Upper lobe of right lung (tissue), 1 donor: ENCODE measurements around the gene UBQLN1. TPM values are rescaled to one million over a fixed set of nuclear protein-coding genes. Genes with fewer than 3 reads are reported as not detected.
"Not testable (repeated sequence)": the region's sequence is repeated elsewhere in the genome, so short reads cannot be mapped to it uniquely, and the experiment has no call there.

Source experiments
- ATAC-seq: fragments of 200-7000 bp; cut with Tn5 transposase; one replicate; pipeline ENCODE4 v1.9.1; 2020; ENCODE audit warnings: mild to moderate bottlenecking, moderate library complexity
- DNase-seq: peaks from one replicate; pipeline ENCODE4 v3.0.0-alpha.2; 2020
- H3K27ac ChIP-seq: fragments of 200-600 bp; one replicate; pipeline ENCODE4 v1.8.0; 2022
- H3K27me3 ChIP-seq: fragments of 200-600 bp; one replicate; pipeline ENCODE4 v1.8.0; 2022; ENCODE audit warnings: mild to moderate bottlenecking
- H3K36me3 ChIP-seq: fragments of 200-600 bp; one replicate; pipeline ENCODE4 v1.8.0; 2022
- H3K4me1 ChIP-seq: fragments of 200-600 bp; one replicate; pipeline ENCODE4 v1.8.0; 2022
- H3K4me3 ChIP-seq: fragments of 200-600 bp; one replicate; pipeline ENCODE4 v1.8.0; 2022; ENCODE audit warnings: mild to moderate bottlenecking
- H3K9me3 ChIP-seq: fragments of 200-600 bp; one replicate; pipeline ENCODE4 v1.8.0; 2022
- intact Hi-C: fragments of 100-400 bp; cut with DNase I; formaldehyde crosslinking; loops from one replicate; pipeline ENCODE4 v1.11.0; 2022
- total RNA-seq: library from RNA; stranded (reverse); fragmentation: NEBNext Ultra II Directional; extraction: Animal tissue kit (Norgen Biotek cat#: 25700); gene quantifications from one replicate; pipeline ENCODE4 v1.2.1, GENCODE V29; 2021
- TF ChIP-seq, protein P1 (sequence below): fragments of 200-600 bp; IDR thresholded peaks from one replicate; pipeline ENCODE4 v1.8.0; 2022; ENCODE audit warnings: antibody characterized with exemption
- donor health status: DM: no; HTN: yes; CAD: no; lungs with severe emphysema.

UBQLN1 gene
- total RNA-seq, 1 donor from 2014 or later, result 93.7 TPM

GRCh38 chr9:83714329-83714728 is 6.6 kb upstream of the UBQLN1 start:
- Histone ChIP-seq H3K4me3 (no peak overlapping the region), H3K36me3 (no peaks in the 10 kb centered on the region), H3K27ac (no peak overlapping the region), H3K9me3 (no peaks in the 10 kb centered on the region), H3K27me3 (no peaks in the 10 kb centered on the region), H3K4me1 (no peaks in the 10 kb centered on the region)
- intact Hi-C loops, result no loop called here
- no peak for DNase-seq
- TF ChIP-seq, protein P1, sequence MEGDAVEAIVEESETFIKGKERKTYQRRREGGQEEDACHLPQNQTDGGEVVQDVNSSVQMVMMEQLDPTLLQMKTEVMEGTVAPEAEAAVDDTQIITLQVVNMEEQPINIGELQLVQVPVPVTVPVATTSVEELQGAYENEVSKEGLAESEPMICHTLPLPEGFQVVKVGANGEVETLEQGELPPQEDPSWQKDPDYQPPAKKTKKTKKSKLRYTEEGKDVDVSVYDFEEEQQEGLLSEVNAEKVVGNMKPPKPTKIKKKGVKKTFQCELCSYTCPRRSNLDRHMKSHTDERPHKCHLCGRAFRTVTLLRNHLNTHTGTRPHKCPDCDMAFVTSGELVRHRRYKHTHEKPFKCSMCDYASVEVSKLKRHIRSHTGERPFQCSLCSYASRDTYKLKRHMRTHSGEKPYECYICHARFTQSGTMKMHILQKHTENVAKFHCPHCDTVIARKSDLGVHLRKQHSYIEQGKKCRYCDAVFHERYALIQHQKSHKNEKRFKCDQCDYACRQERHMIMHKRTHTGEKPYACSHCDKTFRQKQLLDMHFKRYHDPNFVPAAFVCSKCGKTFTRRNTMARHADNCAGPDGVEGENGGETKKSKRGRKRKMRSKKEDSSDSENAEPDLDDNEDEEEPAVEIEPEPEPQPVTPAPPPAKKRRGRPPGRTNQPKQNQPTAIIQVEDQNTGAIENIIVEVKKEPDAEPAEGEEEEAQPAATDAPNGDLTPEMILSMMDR, result peak; percentile 34
- peak; percentile 45 for ATAC-seq

DNA sequence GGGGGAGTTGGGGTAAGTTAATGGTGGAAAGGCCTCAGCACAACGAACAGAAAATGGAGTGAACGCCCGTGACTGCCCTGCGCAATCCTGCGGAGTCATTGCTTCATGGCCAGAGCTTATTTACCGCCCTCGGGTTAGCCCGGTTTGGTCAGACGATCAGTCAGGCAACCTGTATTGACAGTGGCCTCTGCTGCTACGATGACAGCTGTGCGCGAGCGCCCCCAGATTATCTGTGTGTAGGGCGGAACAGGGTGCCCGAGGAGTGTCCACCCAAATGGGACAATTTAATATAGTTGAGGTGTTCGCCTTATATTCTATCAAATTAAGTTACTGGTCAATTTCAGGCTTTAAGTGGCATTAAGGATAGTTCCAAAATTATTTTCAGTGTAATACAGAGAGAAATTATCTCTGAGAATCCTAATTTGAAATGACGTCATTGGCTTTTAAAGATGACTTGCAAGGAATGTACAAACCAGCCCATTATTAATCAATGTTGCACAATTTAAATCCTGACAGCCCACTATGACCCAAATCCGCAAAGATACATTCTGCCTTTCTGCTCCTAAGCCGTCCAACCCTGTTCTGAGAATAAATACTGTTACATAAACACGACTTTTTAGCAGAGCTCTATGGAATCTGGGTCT is 879 bp upstream of the UBQLN1 start:
- peaks cover 9% of the 10 kb centered on the region for H3K4me1 ChIP-seq
- H3K36me3 ChIP-seq, result no peaks in the 10 kb centered on the region
- H3K4me3 ChIP-seq, result peak overlapping the region; percentile 74
- DNase-seq (peak; percentile 92), ATAC-seq (peak; percentile 75)
- intact Hi-C loops, result no loop called here
- TF ChIP-seq, protein P1, result peak; percentile 27
- H3K27ac ChIP-seq, result peak overlapping the region; percentile 99
- no peaks in the 10 kb centered on the region for H3K27me3 ChIP-seq
- H3K9me3 ChIP-seq, result no peaks in the 10 kb centered on the region

- no peaks in the 10 kb centered on the region for H3K27me3 ChIP-seq
- intact Hi-C loops, result no loop called here
These were observed 315 bp downstream of the UBQLN1 start for GRCh38 chr9:83707518-83707767.

DNA sequence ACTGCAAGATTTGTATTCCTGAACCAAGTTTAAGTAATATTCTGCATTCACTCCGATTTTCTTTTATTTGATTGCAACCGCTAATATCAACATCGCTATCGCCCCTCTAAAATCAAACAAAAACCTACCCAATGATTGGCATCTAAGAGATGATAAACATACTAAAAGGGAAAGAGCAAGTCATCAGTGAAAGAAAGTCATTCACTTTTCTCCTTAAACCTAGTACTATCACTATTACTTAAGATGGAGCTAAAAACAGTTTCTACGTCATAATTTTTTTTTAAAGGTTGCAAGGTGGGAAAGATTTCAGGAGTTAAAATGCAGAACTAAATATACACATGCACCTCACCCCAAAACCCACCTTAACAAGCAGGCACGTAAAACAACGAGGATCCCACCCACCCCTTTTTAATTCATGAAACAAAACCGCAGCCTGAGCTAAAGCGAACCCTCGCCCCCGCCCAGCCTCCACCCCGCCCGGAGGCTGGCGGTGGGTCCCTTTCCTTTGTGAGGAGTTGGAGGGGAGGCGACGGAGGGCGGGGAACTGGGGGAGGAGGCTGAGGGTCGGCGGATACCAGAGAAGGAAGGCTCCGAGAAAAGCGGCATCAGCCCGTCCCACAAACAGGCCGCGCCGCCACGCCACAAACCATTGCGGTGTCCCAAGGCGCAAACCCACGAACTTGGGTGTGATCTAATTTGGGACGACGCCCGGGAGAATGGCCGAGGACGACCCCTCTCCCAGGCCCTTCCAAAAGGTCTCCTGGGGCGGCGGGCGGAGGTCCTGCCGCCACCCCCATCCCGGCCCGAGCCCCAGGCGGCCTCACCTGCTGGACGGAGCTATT is 861 bp downstream of the UBQLN1 start:
- H3K36me3 ChIP-seq, result no peaks in the 10 kb centered on the region
- no peaks in the 10 kb centered on the region for H3K9me3 ChIP-seq
- peaks cover 12% of the 10 kb centered on the region for H3K4me1 ChIP-seq
- intact Hi-C loops, result no loop called here
- peak; percentile 8 for ATAC-seq
- TF ChIP-seq, protein P1, result no peak
- peak overlapping the region; percentile 74 for H3K4me3 ChIP-seq
- peak overlapping the region; percentile 99 for H3K27ac ChIP-seq
- DNase-seq, result peak; percentile 72
- H3K27me3 ChIP-seq, result no peaks in the 10 kb centered on the region

More at GRCh38 chr9:83707518-83707767, 315 bp downstream of the UBQLN1 start:
- H3K4me1 ChIP-seq, result peaks cover 9% of the 10 kb centered on the region
- ATAC-seq, result peak; percentile 86
- TF ChIP-seq, protein P1, result no peak
- no peaks in the 10 kb centered on the region for H3K9me3 ChIP-seq
- H3K36me3 ChIP-seq, result no peaks in the 10 kb centered on the region
- DNase-seq, result no peak
- H3K4me3 ChIP-seq, result peak overlapping the region; percentile 74
- peak overlapping the region; percentile 99 for H3K27ac ChIP-seq

DNA sequence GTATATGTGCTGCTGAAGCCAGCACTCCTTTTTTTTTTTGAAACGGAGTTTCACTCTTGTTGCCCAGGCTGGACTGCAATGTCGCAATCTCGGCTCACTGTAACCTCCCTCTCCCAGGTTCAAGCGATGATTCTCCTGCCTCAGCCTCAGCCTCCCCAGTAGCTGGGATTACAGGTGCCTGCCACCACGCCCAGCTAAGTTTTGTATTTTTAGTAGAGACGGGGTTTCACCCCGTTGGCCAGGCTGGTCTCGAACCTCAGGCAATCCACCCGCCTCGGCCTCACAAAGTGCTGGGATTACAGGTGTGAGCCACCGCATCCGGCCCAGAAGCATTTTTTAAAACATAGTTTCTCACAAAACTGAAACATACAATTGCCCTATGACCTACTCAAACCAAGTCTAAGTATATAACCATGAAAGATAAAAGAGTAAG is 2.5 kb downstream of the UBQLN1 start:
- H3K4me3 ChIP-seq, DNase-seq, ATAC-seq: not testable (repeated sequence)

GRCh38 chr9:83701769-83702168 is 6.0 kb downstream of the UBQLN1 start:
- Histone ChIP-seq H3K27me3 (no peaks in the 10 kb centered on the region), H3K36me3 (no peaks in the 10 kb centered on the region), H3K4me3 (no peak overlapping the region), H3K4me1 (peaks cover 38% of the 10 kb centered on the region), H3K27ac (no peak overlapping the region), H3K9me3 (no peaks in the 10 kb centered on the region)
- TF ChIP-seq, protein P1, result no peak
- ATAC-seq (peak; percentile 29), DNase-seq (no peak)
- intact Hi-C loops, result no loop called here

More for the DNA sequence above, 2.5 kb downstream of the UBQLN1 start:
- H3K9me3 ChIP-seq, H3K36me3 ChIP-seq, H3K27ac ChIP-seq, H3K27me3 ChIP-seq, intact Hi-C loops: not testable (repeated sequence)
- peaks cover 25% of the 10 kb centered on the region for H3K4me1 ChIP-seq
